Stimulated activated CD4-positive, alpha-beta T cell treated with anti-CD3 and anti-CD28 coated beads, Interleukin-2, amount 100 ng/mL, for 24 hours (primary cell): ENCODE data around the gene CDC25B.
"Not testable (repeated sequence)": the region's sequence is repeated elsewhere in the genome, so short reads cannot be mapped to it uniquely, and the experiment has no call there.

Experiments used
- DNase-seq, 2 donors: peaks; one replicate each; pipeline ENCODE4 v3.0.0-alpha.2; 2020

The CDC25B gene

DNA sequence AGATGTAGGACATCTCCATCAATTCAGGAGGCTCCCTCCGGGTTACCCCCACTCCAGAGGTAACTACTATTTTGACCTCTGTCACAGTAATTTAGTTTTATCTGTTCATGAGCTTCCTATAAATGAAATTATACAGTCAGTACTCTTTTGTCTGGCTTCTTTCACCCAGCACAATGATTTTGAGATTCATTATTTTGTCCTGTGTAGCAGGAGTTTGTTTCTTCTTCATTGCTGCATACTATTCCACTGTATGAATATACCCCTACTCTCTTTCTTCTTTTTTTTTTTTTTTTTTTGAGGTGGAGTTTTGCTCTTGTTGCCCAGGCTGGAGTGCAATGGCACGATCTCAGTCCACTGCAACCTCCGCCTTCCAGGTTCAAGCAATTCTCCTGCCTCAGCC lies 12.4 kb downstream of the CDC25B start:
- no peak for DNase-seq

DNA sequence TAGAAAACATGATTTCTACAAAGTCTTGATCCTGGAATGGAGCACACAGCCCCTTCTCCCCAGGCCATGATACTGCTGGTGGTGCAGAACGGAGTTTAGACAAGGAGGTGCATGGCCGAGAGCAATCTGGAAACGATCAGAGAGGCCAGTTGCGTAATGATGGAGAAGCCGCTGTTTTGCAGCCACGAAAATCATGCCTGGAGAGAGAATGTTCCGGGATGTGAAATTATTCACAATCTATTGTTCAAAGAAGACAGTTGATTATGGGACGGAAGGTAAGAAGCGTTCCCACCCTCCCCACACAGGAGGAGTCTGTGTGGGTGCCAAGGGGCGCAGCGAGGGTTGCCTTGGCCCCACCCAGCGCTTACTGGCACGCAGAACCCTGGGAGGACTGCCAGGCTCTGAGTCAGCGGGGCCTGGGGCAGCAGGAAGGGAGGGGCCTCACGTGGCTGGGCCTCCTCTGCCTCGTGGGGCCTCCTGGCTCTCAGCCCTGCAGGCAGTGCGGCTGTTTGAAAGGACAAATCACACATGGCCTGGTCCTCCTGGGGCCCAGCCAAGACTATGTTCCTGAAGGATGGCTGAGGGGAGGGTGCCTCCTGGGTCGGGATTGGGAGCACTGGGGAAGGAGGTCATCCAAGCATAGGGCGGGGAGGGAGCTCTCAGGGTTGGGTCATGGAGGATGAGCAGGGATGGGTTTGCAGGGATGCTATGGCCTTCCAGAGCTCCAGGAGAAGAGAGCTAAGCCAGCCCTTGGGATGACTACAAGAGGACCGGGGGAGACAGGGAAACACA lies 15.6 kb downstream of the CDC25B start:
- peak; percentile 91 to 93 for DNase-seq

DNA sequence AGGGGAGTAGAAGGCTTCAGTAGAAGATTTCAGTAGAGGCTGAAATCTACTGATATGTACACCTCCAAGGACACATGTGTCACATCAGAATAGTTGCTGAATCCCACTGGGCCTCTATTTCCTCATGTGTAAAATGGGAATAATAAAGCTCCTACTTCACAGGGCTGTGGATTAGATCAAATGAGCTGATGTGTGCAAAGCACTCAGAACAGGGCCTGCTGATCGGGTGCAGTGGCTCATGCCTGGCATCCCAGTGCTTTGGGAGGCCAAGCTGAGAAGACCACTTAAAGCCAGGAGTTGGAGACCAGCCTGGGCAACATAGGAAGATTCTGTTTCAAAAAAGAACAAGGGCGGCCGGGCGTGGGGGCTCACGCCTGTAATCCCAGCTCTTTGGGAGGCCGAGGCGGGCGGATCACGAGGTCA lies 16.2 kb downstream of the CDC25B start:
- DNase-seq: no peak

GRCh38 chr20:3812975-3813847 lies 17.1 kb downstream of the CDC25B start:
- DNase-seq: no peak

GRCh38 chr20:3813848-3814581 lies 17.9 kb downstream of the CDC25B start:
- no peak for DNase-seq

DNA sequence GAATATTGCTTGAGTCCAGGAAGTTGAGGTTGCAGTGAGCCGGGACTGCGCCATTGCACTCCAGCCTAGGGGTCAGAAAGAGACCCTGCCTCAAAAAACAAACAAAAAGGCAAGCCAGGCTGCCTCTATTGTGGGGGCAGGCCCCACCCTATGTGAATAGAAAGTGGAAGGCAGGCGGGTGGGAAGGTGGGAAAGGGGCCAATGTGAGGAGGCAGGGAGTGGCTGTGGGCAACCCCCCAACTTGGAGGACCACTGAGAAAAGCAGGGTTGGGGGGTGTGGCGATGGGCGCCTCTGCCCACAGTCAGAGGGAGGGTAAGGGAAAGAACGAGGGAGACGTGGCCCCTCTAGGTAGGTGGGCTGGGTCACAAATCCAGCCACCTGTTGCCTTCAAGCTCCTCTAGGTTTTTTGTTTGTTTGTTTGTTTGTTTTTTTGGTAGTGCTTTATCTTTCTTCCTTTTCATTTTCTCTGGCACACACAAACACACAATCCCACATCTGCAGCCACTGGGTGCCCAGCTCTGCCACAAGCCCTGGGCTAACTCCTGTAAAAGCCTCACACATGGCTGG lies 18.9 kb downstream of the CDC25B start:
- DNase-seq: no peak

- no peak for DNase-seq
Measured at GRCh38 chr20:3815703-3816315, 19.7 kb downstream of the CDC25B start.

DNA sequence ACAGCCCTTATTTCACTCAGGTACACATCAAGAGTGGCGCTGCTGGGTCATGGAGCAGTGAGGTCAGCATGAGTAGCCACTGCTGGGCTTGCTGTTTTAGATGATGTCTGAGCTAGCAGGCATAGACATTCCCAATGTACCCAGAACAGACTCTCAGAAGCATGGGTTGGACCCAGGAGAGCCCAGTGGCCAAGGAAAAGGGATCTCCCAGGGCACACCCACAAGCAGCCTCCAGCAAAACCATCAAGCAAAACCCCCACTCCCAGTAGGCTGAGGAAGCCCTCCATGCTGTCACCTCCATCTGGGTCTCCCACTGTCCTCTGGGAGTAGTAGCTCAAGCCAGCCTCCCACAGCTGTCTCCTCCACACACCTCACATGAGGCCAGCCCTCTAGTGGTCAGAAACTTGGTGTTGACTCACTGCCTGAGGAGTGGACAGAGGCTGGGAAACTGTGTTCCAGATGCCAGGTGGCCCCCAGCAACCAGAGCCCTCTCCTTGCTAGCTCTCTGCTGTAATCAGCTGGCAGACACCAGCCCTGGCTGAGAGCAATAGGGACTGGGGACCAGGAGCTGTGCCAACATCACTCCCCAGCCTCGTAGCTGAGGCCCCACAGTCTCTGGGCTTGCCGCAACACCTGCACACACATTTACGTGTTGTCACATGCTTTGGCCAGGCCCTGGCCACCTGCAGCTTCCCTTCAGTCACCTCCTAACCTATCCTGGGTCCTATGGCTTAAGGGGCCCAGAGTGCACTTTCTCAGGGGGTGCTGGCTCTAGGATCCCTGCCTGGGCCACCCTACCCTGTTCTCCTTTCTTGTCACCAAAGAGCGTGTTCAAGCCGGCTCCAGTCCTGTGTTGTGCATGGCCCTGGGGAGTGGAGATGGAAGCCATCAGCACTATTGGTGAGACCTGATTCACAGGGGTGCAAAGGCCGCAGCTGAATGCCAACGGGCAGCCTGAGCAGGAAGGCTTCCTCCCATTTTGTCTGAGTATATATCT lies 22.3 kb downstream of the CDC25B start:
- no peak for DNase-seq

DNA sequence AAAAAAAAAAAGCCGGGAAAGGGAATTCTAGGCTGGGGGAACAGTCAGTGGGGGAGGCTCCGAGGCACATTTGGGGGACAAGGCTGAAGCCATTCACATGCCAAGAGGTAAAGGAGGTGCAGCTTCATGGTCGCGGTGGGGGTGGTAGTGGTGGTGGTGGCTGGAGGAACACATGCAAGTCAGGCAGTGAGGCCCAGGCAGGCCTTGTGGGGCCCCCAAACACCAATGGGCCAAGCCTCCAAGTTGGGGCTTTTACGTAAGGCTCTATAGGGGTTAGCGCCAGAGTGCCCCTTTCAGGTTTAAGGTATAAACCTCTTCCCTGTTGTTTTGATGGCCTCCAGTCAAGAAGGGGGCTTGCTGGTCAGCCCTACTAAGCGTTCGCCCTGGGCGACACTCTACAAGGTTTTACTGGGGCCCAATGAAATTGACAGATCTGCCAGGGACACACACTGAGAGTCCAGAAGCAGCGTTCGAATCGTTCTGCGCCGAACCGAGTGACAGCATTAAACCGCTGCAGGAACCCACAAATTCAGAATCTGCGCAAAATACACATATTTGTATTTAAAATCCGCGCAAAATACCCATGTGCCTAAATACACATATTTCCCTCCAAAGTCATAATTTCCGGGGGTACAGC lies 23.4 kb downstream of the CDC25B start:
- no peak for DNase-seq

GRCh38 chr20:3820048-3820900 lies 24.2 kb downstream of the CDC25B start, which contains the start of gene AP5S1:
Gene AP5S1 (plus strand): TSS chr20:3820547. CDS start chr20:3822118, 1,571 bp downstream.
- DNase-seq: peak; percentile 91 to 92

DNA sequence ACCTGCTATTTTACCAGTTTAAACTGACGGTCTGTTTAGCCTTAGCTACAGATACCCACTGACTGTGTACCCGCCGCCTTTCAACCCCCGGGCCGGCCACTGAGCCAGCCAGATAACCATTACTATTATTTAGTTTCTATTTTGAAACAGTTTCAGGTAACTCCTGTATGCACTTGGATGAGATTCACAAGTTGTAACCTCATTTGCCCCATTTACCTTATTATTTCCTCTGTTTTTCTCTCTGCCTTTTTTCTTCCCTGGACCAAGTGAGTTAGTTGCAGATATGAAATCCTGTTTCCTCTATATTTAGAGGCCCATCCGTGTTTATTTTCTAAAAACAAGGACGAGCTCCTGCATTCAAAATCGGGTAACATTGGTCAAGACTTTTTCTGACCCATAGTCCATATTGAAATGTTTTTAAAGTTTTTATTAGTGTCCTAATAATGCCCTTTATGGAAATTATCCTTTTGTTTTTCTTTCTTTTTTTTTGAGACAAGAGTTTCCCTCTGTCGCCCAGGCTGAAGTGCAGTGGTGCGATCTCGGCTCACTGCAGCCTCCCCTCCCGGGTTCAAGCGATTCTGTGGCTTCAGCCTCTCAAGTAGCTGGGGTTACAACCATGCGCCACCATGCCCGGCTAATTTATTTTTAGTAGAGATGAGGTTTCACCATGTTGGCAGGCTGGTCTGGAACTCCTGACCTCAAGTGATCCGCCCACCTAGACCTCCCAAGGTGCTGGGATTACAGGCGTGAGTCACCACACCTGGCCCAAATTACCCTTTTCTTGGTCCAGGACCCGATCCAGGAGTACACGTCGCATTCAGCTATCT lies 25.0 kb downstream of the CDC25B start:
- no peak for DNase-seq

- no peak for DNase-seq
Measured at GRCh38 chr20:3821996-3822395, 25.9 kb downstream of the CDC25B start.

- no peak for DNase-seq
Measured at GRCh38 chr20:3823881-3824280, 27.8 kb downstream of the CDC25B start.

GRCh38 chr20:3825526-3825925 lies 29.4 kb downstream of the CDC25B start:
- no peak for DNase-seq

DNA sequence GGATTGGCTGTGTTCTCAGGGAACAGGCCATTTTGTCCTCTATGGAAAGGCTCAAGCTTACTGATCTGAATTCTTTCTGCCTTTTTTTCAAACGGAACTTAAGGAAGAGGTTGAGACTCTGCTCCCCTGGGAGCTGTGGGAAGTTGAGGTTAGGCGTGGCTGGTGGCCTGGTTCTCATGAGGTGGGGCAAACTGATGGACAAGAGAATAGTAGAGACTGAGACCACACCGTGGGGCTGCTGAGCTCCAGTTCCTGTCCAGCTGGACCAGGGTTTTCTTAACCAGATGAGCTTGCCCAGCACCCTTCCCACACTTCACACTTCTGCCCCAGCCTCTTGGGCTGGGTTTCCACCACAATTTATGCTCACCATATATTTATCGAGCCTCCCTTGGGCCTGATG lies 30.3 kb downstream of the CDC25B start:
- DNase-seq: no peak

- no peak for DNase-seq
Measured at GRCh38 chr20:3828798-3829197, 32.7 kb downstream of the CDC25B start.

GRCh38 chr20:3829891-3830290 lies 33.8 kb downstream of the CDC25B start:
- not testable (repeated sequence) for DNase-seq

GRCh38 chr20:3836132-3836531 lies 40.0 kb downstream of the CDC25B start:
- no peak for DNase-seq

DNA sequence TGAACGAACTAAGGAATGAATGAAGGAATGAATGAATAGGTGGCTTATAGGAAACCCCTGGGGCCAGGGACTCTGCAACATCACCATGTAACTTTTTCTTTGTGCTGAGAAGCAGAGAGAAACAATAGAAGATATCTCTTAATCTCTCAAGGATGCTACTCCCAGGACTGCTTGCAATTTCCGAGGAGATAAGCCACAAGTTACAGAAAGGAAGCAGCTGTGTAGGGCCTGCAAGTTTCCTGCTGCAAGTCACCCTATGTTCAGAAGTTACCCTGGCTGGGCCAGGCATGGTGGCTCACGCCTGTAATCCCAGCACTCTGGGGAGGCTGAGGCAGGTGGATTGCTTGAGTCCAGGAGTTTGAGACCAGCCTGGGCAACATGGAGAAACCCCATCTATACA lies 43.2 kb downstream of the CDC25B start:
- DNase-seq: no peak
